ENCODE measurements around the gene GFOD2.

The GFOD2 gene

GRCh38 chr16:67731071-67731752 lies 12.1 kb upstream of the GFOD2 start:
- DNase-seq = no peak

DNA sequence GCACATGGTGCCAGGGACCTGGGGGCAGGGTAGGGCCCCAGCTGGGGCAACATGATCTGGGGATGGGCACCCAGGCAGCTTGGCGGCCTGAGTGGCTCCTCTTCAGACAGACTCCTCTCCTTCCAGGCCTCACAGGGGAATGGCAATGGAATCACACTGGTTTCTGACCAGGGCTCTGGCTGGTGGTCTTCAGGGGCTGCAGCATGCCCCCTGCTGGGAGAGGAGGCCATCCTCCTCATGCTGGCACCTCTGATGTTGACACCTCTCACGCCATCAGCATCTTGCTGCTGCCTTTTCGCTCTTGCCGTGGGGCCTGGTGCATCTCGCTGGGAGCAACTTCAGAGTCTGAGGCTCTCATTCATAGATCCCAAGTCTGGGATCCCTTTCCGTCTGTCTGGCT lies 11.2 kb upstream of the GFOD2 start:
- no peak for DNase-seq

DNA sequence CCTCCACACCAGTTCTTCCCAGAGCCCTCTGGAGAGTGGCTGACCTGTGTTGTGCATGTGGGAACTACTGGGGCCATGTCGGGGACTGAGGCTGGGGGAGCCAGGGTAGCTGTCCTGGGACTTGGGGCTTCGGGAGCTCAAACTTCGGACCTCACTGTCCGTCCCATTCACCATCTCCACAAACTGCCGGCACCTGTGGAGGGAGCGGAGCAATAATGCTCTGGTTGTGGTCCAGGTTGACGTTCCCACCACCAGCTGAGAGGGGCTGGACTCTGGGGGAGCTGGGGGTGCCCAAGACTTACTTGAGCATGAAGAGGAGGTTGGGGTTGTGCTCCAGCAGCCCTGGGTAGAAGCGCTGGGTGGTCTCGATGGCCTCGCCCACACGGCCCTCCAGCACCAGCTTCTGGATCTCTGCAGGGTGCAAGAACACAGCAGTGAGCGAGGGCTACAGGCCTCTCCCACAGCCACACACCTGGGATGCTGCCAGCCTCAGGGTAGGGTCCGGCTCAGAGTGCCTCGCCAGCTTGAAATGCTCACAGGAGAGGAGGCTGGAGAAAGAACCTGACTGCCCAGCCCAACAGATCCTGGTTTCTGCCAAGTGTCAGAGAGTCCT lies 10.6 kb upstream of the GFOD2 start:
- DNase-seq = no peak

- DNase-seq = no peak
Measured at GRCh38 chr16:67727521-67728485, 8.7 kb upstream of the GFOD2 start.

DNA sequence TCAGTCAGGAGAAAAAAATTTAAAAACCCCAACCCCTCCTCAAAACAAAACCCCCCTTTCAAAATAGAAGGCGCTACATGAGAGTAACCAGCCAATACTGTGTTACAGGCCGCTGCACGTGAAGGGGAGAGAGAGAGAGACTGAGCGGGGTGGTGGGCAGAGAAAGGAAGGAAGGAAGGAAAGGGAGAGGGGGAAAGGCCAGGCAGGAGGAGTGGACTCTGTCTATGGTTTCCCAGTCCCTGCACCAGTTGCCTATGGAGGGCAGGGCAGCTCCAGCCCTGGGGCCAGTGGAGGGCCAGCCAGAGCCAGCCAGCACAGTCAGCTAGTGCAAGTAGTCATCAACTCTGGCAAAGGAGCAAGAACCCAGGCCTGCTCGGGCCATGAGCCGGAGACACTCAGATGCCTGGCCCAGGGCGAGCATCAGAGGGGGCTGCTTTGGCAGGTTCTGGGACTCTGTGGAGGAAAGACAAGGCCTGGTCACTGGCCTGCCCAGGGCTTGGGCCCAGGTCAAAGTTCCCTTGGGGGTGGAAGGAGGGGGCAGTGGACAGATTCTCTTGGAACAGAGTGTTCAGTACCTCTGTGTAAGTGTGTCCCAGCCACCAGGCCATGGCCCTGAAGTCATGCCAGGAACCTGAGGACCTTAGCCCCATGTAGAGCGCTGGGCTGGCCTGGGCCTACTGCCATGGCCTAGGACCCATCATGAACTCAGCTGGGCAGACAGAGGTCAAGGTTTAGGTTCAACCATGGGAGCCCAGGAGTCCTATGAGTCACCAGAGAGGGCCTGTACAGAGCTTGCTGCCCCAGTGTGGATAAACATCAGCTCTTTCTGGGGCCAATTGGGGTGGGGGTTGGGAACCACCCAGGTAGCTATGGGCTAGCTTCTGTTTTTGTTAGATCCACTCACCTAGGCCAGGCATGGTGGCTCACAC lies 7.3 kb upstream of the GFOD2 start:
- no peak for DNase-seq

DNA sequence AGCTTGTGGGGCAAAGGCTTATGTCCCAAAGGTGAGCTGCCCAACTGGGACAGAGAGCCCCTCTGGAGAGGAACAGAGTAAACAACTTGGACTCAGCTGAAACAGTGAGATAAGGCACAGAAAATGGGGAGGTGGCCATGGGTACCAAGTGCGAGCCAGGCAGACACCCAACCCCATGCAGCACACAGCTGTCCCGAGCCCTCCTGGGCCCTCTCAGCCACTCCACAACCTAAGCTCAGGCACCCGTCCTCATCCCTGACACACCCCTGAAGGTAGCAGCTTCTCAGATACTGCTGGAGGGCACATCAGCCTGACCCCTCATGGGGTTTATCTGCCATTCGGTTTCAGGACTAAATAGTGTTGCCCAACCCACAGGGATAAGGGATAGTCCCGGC lies 4.8 kb upstream of the GFOD2 start:
- DNase-seq = no peak

DNA sequence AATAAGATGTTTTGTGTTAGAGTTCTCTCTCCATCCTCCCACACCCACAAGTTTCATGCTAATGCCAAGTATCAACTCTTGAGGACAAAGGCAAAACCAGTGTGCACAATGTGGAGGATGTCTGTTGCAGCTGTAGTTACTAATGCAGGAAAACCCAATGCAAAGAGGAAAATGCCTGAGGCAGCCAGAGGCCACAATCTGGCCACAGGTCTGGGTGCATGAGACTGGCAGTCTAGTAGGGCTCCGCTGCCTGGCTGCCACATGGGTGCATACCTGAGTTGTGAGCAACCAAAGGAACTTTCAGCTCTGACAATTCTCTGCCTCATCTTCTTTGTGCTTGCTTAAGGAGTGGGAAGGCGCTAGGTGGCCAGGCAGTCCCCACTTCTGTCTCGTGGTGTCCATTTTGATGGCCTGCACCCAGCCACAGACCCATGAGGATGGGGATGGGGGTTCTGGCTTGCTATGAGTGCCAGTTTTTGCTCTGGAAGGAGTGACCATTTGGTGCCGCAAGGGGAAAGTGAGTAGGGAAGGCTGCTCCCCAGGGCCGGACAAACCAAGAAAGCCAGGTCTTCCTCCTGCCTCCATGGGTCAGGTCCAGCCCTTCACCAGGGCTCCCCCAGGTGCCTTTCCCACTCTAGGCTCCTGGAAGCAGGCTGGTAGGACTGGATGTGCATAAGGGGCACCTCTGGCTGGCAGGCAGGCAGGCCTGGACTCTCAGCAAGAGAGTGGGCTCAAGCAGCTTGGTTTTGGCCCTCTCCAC lies 4.2 kb upstream of the GFOD2 start:
- DNase-seq = no peak

- DNase-seq = no peak
Measured at GRCh38 chr16:67720236-67720635, 1.1 kb upstream of the GFOD2 start.

DNA sequence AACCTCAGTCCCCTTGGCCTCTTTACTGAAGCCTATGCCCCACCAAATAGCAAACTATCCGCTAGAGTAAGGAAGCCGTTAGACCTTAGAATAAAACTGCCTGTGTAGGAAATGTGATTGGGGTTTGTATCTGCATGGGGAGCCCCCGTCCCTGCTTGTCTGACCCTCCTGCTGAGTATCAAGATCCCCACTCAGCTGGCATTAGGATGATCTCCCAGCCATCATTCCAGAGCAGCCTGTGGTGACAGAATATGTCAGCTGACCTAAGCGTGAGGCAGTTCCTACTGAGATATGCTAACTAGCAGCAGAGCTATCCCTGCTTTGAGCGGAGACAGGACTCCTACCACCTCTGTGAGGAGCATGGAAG lies 645 bp upstream of the GFOD2 start:
- no peak for DNase-seq

DNA sequence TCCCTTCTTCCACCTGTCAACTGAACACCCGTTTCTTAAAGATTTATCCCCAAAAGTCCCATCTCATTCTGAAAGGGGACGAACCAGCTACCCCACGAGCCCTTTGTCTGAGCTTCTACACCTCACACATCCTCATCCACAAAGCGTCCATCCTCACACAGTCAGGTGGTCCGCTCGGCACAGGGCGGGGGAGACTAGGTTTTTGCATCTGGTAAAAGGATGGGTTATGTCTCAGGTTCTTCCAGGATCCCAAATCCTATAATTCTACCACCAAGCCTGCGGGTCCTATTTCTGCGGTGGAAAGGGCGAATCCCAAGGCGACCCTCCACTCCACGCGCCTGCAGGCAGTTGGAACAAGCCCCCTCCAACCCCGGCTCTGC lies 458 bp downstream of the GFOD2 start:
- DNase-seq = no peak

- no peak for DNase-seq
Measured at GRCh38 chr16:67716097-67716496, 3.0 kb downstream of the GFOD2 start.

- no peak for DNase-seq
Measured at GRCh38 chr16:67714522-67714921, 4.6 kb downstream of the GFOD2 start.

DNA sequence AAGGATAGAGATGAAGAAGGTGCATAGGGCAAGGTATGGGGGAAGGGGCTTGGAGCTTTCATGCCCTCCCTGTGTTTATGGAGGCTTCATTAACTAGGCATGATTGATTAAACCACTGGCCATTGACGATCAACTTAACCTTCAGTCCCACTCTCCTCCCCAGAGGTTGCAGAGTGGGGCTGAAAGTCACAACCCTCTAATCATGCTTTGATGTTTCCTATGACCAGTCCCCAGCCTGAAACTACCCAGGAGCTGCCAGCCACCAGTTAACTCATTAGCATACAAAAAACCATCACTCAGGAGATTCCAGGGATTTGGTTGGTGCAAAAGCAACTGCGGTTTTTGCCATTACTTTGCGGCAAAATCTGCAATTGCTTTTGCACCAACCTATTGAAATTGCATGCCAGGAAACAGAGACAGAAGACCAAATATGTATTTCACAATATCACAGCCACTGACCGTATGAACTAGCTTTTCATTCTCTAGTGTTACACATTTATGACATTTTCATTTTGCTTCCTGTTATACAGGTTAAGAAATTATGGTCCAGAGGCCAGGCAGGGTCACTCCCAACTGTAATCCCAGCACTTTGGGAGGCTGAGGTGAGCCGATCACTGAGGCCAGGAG lies 5.4 kb downstream of the GFOD2 start:
- no peak for DNase-seq

GRCh38 chr16:67710607-67711006 lies 8.5 kb downstream of the GFOD2 start:
- DNase-seq = no peak

GRCh38 chr16:67709050-67709449 lies 10.1 kb downstream of the GFOD2 start:
- no peak for DNase-seq

- no peak for DNase-seq
Measured at GRCh38 chr16:67708368-67708771, 10.7 kb downstream of the GFOD2 start.

DNA sequence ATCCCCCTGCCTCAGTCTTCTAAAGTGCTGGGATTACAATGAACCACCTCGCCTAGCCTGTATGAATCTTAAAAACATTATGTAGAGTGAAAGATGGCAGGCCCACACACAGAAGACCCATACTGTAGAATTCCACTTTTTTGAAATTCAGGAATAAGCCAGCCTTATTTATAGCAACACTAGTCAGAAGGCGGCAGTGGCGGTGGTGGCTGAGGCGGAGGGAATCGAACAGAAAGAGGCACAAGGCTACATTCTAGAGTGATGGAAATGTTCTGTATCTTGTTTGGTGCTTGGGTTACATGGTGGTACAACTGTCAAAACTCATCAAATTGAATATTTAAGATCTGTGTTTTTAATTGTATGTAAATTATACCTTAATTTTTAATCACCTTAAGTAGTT lies 11.3 kb downstream of the GFOD2 start:
- no peak for DNase-seq

DNA sequence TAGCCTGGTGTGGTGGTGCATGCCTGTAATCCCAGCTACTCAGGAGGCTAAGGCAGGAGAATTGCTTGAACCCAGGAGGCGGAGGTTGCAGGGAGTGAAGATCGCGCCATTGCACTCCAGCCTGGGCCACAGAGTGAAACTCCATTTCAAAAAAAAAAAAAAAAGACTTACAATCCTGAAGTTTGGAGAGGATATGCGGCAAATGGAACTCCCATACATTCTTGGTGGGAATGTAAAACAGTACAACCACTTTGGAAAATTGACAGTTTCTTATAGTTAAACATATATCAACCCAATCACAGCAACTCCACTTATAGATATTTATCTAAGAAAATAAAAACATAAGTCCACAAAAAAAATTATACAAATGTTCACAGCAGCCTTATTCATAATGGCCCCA lies 11.9 kb downstream of the GFOD2 start:
- no peak for DNase-seq

DNA sequence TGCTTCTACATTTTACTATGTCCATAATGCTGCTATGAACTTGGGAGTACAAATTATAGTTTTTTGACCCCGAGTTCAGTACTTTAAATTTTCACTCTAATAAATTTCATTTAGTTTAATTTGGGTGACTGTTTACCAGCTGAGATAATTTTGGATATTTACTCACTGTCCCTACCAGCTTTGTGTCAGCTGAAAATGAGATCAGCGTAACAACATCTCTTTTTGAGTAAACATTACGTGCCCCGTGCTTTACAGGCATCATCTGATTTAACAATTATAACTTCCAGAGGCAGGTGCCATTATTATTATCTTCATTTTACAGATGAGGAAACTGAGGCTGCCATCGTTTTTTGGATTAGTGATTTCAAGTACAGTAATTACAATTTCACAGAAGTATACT lies 15.0 kb downstream of the GFOD2 start:
- DNase-seq = no peak

- no peak for DNase-seq
Measured at GRCh38 chr16:67703626-67704025, 15.5 kb downstream of the GFOD2 start.

GRCh38 chr16:67702130-67702529 lies 17.0 kb downstream of the GFOD2 start:
- no peak for DNase-seq

DNA sequence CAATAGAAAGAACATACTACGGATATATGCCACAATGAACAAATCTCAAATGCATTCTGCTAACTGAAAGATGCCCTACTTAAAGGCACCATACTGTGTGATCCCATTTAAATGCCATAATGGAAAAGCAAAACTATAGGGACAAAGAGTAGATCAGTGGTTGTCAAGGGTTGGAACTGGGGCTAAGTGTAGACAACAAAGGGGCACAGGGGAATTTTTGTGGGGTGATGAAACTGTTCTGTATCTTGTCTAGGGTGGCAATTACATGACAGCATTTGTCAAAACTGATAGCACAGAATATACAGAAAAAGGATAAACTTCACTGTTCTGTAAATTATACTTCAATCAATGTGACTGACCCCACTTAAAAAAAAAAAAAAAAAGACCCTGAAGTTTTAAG lies 17.7 kb downstream of the GFOD2 start:
- DNase-seq = no peak

Data from NCI-H1048 (cell line).